ENCODE data around the gene MRPS6.

MRPS6 gene

DNA sequence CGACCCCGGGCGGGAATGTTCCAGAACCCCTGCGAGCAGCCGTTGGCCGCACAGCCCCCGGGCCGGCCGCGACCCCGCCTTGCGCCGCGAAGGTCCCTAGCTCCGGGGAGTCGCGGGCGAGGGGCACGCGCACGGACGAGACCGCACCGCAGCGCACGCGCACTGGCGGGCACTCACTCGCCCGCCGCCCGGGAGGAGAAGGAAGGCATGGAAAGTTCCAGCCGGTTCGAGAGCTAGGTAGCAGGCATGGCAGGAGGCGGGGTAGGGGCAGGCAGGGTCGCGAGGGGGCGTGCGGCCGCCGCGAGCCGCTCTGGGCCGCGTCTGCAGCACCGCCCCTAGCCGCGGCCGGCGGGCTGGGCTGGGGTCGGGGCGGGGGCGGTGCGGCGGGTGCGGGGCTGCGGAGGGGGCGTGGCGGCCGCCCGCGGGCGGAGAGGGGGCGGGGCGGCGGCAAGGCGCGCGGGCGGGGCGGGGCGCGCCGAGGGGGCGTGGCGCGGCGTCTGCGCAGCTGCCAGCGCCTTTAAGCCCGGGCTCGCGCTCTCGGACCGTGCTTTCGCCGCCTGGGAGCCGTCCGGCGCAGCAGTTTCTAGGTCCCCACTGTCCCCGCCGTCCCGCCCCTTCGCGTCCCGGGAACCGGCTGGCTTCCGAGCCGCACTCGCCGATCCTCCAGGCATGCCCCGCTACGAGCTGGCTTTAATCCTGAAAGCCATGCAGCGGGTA is at the start of gene MRPS6, which contains the start of gene SLC5A3:
TSS of gene MRPS6 (plus strand) at position 547 of the 717 bp plus-strand sequence. CDS start at position 670, 123 bp downstream.
TSS of gene SLC5A3 (plus strand) at position 547 of the 717 bp plus-strand sequence. CDS start 21,621 bp downstream, outside the sequence.
- H3K27ac Mint-ChIP-seq: peak within 1 kb of the TSS; percentile 81 to 96 (median 91)
- H3K9me3 Mint-ChIP-seq: no peaks in the 10 kb centered on the region
- TF ChIP-seq, protein P1, sequence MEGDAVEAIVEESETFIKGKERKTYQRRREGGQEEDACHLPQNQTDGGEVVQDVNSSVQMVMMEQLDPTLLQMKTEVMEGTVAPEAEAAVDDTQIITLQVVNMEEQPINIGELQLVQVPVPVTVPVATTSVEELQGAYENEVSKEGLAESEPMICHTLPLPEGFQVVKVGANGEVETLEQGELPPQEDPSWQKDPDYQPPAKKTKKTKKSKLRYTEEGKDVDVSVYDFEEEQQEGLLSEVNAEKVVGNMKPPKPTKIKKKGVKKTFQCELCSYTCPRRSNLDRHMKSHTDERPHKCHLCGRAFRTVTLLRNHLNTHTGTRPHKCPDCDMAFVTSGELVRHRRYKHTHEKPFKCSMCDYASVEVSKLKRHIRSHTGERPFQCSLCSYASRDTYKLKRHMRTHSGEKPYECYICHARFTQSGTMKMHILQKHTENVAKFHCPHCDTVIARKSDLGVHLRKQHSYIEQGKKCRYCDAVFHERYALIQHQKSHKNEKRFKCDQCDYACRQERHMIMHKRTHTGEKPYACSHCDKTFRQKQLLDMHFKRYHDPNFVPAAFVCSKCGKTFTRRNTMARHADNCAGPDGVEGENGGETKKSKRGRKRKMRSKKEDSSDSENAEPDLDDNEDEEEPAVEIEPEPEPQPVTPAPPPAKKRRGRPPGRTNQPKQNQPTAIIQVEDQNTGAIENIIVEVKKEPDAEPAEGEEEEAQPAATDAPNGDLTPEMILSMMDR (IDR thresholded peaks at IDR 0.05; ENCODE audit: unreplicated experiment in 3 of 3): no peak
- peaks cover 39% of the 10 kb centered on the region for H3K4me1 Mint-ChIP-seq
- H3K4me3 Mint-ChIP-seq: peak within 1 kb of the TSS; percentile 97 to 98 (median 97)
- H3K27me3 Mint-ChIP-seq (ENCODE audit: low read depth): no peaks in the 10 kb centered on the region
- peaks cover 16% of the 10 kb centered on the region for H3K36me3 Mint-ChIP-seq (ENCODE audit: low read depth)

DNA sequence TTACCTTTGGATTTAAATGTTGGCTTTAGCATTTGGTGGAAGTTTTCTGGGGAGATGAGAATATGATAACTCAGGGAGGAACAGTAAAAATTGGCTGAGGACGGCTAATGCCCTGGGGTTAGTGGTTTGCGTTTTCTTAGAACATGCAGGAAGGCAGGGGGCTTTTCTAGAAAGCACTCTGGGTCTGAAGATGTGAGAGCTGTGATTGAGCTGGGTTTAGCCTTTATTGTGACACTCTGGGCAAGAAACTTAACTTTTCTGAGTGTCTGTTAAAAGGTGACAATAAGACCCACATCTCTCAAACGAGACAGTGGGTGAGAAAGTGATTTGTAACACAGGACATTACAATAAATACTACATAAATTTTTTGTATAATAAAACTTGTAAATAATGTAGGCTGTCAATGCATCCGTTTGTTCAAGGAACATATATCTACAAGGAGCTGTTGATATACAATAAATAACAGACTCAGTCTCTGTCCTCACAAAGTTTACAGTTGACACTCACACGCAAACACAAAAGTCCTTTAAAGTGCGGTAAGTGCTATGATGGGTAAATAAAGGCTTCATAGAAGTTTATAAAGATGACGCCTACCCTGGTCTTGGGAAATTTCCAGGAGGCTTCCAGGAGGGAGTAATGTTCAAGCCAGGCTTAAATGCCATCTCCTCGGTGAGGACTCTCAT is 49.5 kb upstream of the MRPS6 start:
- peaks cover 5% of the 10 kb centered on the region for H3K9me3 Mint-ChIP-seq
- H3K4me1 Mint-ChIP-seq: peaks cover 10% of the 10 kb centered on the region
- no peaks in the 10 kb centered on the region for H3K36me3 Mint-ChIP-seq (ENCODE audit: low read depth)
- no peak overlapping the region for H3K27ac Mint-ChIP-seq
- no peak overlapping the region for H3K4me3 Mint-ChIP-seq
- no peaks in the 10 kb centered on the region for H3K27me3 Mint-ChIP-seq (ENCODE audit: low read depth)
- TF ChIP-seq, protein P1 (IDR thresholded peaks at IDR 0.05; ENCODE audit: unreplicated experiment in 3 of 3): no peak

DNA sequence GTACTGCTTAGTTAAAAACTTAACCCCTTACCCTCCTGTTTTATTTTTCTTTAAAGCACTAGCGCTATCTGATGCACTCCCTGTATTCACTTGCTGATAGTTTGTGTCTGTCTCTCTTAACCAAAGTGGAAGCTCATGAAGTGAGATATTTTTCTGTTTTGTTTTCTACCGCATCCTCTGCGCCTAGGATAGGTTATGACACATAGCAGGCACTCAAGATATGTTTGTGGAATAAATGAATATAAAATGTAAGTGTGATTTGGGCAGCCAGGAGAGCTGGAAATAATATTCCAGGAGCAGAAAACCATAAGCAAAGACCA is 49.0 kb upstream of the MRPS6 start:
- H3K9me3 Mint-ChIP-seq: peaks cover 5% of the 10 kb centered on the region
- H3K27me3 Mint-ChIP-seq (ENCODE audit: low read depth): no peaks in the 10 kb centered on the region
- H3K27ac Mint-ChIP-seq: no peak overlapping the region
- TF ChIP-seq, protein P1 (IDR thresholded peaks at IDR 0.05; ENCODE audit: unreplicated experiment in 3 of 3): no peak
- H3K4me3 Mint-ChIP-seq: no peak overlapping the region
- H3K4me1 Mint-ChIP-seq: peaks cover 10% of the 10 kb centered on the region
- no peaks in the 10 kb centered on the region for H3K36me3 Mint-ChIP-seq (ENCODE audit: low read depth)

DNA sequence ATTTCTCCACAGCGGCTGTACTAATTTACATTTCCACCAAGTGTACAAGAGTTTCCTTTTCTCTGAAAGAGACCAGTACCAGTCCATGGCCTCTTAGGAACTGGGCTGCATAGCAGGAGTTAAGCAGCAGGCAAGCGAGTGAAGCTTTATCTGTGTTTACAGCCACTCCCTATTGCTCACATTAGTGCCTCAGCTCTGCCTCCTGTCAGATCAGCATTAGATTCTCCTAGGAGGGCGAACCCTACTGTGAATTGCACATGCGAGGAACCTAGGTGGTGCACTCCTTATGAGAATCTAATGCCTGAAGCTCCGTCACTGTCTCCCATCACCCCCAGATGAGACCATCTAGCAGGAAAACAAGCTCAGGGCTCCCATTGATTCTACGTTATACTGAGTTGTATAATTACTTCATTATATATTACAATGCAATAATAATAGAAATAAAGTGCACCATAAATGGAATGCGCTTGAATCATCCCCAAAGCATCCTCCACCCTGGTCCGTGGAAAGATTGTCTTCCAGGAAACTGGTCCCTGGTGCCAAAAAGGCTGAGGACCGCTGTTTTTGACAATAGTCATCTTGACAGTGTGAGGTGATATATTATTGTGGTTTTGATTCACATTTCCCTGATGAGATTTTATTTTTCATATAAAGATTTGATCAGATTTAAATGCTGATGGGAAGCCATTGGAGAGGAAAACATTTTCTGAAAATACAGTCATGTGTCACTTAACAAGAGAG is 45.5 kb upstream of the MRPS6 start:
- TF ChIP-seq, protein P1 (IDR thresholded peaks at IDR 0.05; ENCODE audit: unreplicated experiment in 3 of 3): no peak
- Mint-ChIP-seq H3K27ac (no peak overlapping the region), H3K36me3 (ENCODE audit: low read depth) (no peaks in the 10 kb centered on the region)

DNA sequence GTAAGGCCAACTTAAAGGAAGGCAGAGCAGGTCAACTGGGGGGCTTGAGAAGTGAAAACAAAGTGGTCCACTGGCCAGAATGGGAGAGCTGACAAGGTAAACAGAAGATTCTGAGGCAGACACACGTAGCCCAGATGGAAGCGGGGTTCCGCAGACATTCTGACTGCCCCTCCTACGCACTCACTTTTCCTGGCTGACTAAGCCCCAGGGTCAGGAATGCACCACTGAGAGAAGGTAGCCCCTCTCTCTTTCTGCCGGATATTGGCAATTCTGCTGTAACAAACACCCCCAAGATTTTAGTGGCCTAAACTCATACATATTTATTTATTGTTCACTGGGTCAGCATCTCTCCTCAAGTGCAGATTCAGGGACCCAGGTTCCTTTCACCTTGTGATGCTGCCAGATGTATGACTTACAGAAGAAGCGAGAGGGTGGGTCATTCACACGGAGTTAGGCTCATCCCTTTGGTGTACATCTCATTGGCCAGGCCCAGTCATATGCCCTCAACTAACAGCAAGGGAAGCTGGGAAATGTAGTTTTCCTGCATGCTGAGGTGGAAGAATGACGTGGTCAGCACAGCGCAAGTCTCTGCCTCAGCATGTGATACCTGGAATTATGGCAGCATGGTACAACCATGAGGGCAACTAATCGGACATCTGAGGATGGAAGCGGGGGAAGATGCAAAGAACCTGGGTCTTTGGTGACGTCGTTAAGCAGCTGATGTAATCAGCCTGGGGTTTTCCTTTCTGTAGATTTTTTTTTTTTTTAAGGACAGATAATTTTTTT is 43.4 kb upstream of the MRPS6 start:
- H3K27ac Mint-ChIP-seq: peak overlapping the region in 2 of 3 experiments; percentile 0 to 2
- peaks cover 10% of the 10 kb centered on the region for H3K4me1 Mint-ChIP-seq
- no peaks in the 10 kb centered on the region for H3K36me3 Mint-ChIP-seq (ENCODE audit: low read depth)
- H3K27me3 Mint-ChIP-seq (ENCODE audit: low read depth): no peaks in the 10 kb centered on the region
- H3K9me3 Mint-ChIP-seq: peaks cover 7% of the 10 kb centered on the region
- H3K4me3 Mint-ChIP-seq: peak overlapping the region; percentile 62 to 81 (median 76)
- TF ChIP-seq, protein P1 (IDR thresholded peaks at IDR 0.05; ENCODE audit: unreplicated experiment in 3 of 3): no peak

More for the DNA sequence above, 45.5 kb upstream of the MRPS6 start:
- Mint-ChIP-seq H3K4me3 (no peak overlapping the region), H3K9me3 (peaks cover 7% of the 10 kb centered on the region), H3K4me1 (peaks cover 4% of the 10 kb centered on the region), H3K27me3 (ENCODE audit: low read depth) (no peaks in the 10 kb centered on the region)
